ENCODE data around the gene PHB1.
A peak's percentile ranks its signal among the peaks of the same experiment; 100 is the strongest.

DNA sequence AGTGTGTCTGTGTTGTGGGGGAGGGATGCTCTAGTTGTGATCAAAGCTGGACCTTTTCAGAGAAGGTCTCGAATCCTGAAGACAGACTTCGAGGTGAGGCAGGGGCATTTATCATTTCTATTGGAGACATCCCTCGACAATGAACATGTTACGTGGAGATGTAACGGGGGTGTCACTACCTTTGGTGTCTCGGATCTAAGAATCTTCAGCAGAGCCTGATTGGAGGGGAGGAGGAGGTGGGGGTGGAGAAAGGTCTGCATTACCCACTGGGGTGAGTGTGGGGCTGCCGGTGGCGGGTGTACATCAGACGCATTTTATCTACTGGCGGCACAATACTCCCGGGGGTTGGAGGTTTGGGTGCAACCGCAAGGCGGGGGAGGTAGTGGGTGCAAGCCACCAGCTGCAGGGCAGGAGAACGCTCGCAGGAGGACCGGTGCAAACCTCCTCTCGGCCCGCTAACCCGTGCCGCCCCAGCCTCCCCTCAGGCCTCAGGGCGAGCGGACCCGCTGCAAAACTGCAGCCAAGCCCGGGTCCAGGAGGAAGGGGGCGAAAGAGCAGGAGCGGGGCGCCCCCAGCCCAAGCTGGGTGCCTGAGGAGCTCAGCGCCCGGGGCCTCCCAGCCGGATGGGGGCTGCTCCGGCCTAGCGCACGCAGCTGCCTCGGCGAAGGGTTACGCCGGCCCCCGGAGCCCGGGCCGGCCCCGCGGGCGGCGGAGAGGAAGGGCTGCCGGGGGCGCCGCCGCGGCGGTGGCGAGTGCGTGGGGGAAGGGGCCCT is 53.4 kb downstream of the PHB1 start:
- TF ChIP-seq POLR2A (IDR thresholded peaks at IDR 0.05) (peak in 2 of 4 donors; percentile 15 to 34), POLR2AphosphoS5 (IDR thresholded peaks at IDR 0.05) (no peak), EP300 (IDR thresholded peaks at IDR 0.05) (no peak)
- TF ChIP-seq, protein P1, sequence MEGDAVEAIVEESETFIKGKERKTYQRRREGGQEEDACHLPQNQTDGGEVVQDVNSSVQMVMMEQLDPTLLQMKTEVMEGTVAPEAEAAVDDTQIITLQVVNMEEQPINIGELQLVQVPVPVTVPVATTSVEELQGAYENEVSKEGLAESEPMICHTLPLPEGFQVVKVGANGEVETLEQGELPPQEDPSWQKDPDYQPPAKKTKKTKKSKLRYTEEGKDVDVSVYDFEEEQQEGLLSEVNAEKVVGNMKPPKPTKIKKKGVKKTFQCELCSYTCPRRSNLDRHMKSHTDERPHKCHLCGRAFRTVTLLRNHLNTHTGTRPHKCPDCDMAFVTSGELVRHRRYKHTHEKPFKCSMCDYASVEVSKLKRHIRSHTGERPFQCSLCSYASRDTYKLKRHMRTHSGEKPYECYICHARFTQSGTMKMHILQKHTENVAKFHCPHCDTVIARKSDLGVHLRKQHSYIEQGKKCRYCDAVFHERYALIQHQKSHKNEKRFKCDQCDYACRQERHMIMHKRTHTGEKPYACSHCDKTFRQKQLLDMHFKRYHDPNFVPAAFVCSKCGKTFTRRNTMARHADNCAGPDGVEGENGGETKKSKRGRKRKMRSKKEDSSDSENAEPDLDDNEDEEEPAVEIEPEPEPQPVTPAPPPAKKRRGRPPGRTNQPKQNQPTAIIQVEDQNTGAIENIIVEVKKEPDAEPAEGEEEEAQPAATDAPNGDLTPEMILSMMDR (IDR thresholded peaks at IDR 0.05) = no peak
